CD1c-positive myeloid dendritic cell (primary cell): Measurements from ENCODE around the gene ITIH6.

ENCODE experiments used
- DNase-seq: peaks from one replicate; pipeline ENCODE4 v3.0.0-alpha.2; 2016; ENCODE audit errors: extremely low spot score

Gene ITIH6

DNA sequence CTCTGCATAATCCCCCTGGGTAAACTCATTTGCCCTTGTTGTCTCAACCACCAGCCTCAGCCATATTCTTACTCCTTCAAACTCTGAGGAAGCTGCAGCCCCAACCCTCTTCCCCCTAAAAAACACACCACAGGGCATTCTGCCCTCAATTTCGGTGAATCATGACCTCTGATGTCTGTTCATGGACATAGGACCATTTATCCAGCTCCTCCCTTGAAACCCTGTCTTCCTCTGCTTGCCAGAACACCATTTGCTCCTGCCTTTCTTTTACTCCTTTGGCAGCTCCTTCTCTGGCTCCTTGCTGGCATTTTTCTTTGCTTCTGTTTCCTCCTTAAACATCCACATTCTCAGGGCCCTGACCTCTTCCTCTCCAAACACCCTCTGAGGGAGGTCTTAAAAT lies 87.1 kb downstream of the ITIH6 start:
- no peak for DNase-seq

GRCh38 chrX:54708404-54708803 lies 89.7 kb downstream of the ITIH6 start:
- DNase-seq, result no peak
